Measurements from ENCODE around the gene AACS. TPM values are rescaled to one million over a fixed set of nuclear protein-coding genes. Genes with fewer than 3 reads are reported as not detected.

The AACS gene
- total RNA-seq, 1 donor from 2014 or later: 32.2 TPM

DNA sequence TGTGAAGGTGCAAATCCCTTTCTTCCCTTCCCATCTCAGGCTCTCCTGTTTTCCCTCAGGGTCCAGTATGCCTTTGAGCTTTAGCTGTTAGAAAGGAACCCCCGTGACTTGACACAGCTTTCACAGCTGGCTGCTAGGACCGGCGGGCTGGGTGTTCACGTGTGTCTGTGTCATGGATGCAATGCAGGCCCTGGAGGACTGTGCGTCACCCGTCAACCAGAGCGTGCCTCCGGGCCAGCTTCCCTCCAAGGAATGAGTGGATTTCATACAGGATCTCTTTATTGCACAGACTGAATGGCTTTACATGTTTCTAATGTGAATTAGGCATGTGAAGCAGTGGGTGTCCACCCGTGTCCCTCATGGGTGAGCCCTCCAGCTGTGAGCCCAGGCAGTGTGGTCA lies 77.4 kb downstream of the AACS start:
- H3K27me3 Mint-ChIP-seq (ENCODE audit: low read depth): no peaks in the 10 kb centered on the region
- no peak overlapping the region for H3K4me3 Mint-ChIP-seq
- H3K9me3 Mint-ChIP-seq: no peaks in the 10 kb centered on the region
- H3K27ac Mint-ChIP-seq (ENCODE audit: unreplicated experiment): no peak overlapping the region
- TF ChIP-seq CTCF (conservative IDR thresholded peaks at IDR 0.05): no peak
- H3K36me3 Mint-ChIP-seq (ENCODE audit: low read depth): peaks cover 9% of the 10 kb centered on the region
- no peak for DNase-seq (ENCODE audit: low read depth, low spot score)
- H3K4me1 Mint-ChIP-seq: peaks cover 12% of the 10 kb centered on the region

GRCh38 chr12:125143491-125143890 lies 78.3 kb downstream of the AACS start:
- Mint-ChIP-seq H3K27ac (ENCODE audit: unreplicated experiment) (no peak overlapping the region), H3K4me1 (peaks cover 5% of the 10 kb centered on the region), H3K36me3 (ENCODE audit: low read depth) (peaks cover 4% of the 10 kb centered on the region), H3K9me3 (no peaks in the 10 kb centered on the region), H3K27me3 (ENCODE audit: low read depth) (no peaks in the 10 kb centered on the region), H3K4me3 (no peak overlapping the region)
- TF ChIP-seq CTCF (conservative IDR thresholded peaks at IDR 0.05): no peak
- DNase-seq (ENCODE audit: low read depth, low spot score): no peak

DNA sequence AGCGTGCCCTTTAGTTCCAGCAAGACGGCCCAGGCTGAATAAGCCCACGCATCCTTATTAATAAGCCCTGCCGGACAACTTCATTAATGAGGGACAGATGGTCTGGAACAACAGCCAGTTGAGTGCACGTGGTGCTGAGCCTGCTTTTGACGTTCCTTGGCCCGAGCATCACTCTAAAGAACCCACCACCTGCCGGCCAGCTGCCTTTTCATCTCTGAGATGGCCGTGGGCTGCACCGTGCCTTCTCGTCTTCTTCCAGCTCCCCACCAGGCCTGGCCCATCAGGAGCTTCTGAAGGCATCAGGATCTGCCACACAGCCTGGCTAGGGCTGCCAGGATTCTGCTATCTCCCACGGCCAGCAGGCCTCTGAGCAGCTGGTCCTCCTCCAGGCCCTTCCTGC lies 80.0 kb downstream of the AACS start:
- DNase-seq (ENCODE audit: low read depth, low spot score): no peak

DNA sequence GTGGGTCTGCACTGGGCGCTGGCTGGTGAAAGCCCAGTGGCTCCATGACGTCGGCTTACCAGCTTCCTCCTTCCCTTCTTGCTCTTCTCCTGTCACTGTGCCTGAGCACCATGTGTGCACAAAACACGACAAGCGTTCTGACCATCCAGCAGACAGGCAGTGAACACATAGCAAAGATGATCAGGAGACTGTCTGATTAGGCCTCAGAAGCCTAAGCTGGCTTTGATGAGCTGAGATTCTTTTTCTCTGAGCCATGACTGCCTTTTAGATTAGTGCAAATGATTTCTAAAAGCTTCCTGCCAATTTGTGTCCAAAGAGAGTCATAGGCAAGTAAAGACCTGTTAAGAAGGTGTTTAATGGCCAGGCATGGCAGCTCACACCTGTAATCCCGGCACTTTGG lies 83.1 kb downstream of the AACS start:
- no peak overlapping the region for H3K27ac Mint-ChIP-seq (ENCODE audit: unreplicated experiment)
- H3K4me3 Mint-ChIP-seq: no peak overlapping the region
- DNase-seq (ENCODE audit: low read depth, low spot score): no peak
- H3K36me3 Mint-ChIP-seq (ENCODE audit: low read depth): no peaks in the 10 kb centered on the region
- no peaks in the 10 kb centered on the region for H3K9me3 Mint-ChIP-seq
- TF ChIP-seq CTCF (conservative IDR thresholded peaks at IDR 0.05): no peak
- H3K27me3 Mint-ChIP-seq (ENCODE audit: low read depth): no peaks in the 10 kb centered on the region
- H3K4me1 Mint-ChIP-seq: peaks cover 5% of the 10 kb centered on the region

More for the DNA sequence above, 80.0 kb downstream of the AACS start:
- no peak for TF ChIP-seq CTCF (conservative IDR thresholded peaks at IDR 0.05)
- no peaks in the 10 kb centered on the region for H3K9me3 Mint-ChIP-seq
- H3K36me3 Mint-ChIP-seq (ENCODE audit: low read depth): no peaks in the 10 kb centered on the region
- H3K27ac Mint-ChIP-seq (ENCODE audit: unreplicated experiment): no peak overlapping the region
- no peaks in the 10 kb centered on the region for H3K27me3 Mint-ChIP-seq (ENCODE audit: low read depth)
- peaks cover 5% of the 10 kb centered on the region for H3K4me1 Mint-ChIP-seq
- no peak overlapping the region for H3K4me3 Mint-ChIP-seq

- Mint-ChIP-seq H3K36me3 (ENCODE audit: low read depth) (no peaks in the 10 kb centered on the region), H3K9me3 (no peaks in the 10 kb centered on the region), H3K27me3 (ENCODE audit: low read depth) (no peaks in the 10 kb centered on the region), H3K4me1 (peaks cover 2% of the 10 kb centered on the region), H3K4me3 (no peak overlapping the region), H3K27ac (ENCODE audit: unreplicated experiment) (peak overlapping the region; percentile 35)
- no peak for TF ChIP-seq CTCF (conservative IDR thresholded peaks at IDR 0.05)
- no peak for DNase-seq (ENCODE audit: low read depth, low spot score)
These were observed 84.2 kb downstream of the AACS start for GRCh38 chr12:125149160-125150108.

Data from neural crest cell (in vitro differentiated cells).